ENCODE measurements around the gene C1QTNF12. TPM values are rescaled to one million over a fixed set of nuclear protein-coding genes. Genes with fewer than 3 reads are reported as not detected.
A peak's percentile ranks its signal among the peaks of the same experiment; 100 is the strongest.

Gene C1QTNF12
- total and polyA plus RNA-seq, 2 experiments from 2014 or later = 3.8 to 6.6 TPM

GRCh38 chr1:1247341-1247913 is 905 bp upstream of the C1QTNF12 start:
- Histone ChIP-seq H3K4me2 (peak overlapping the region; percentile 70), H3K79me2 (no peaks in the 10 kb centered on the region), H4K20me1 (ENCODE audit: insufficient read depth, poor library complexity, severe bottlenecking) (no peaks in the 10 kb centered on the region), H3K27me3 (peaks cover 24% of the 10 kb centered on the region), H3K36me3 (replicated peaks; ENCODE audit: insufficient read depth, low read depth) (no peaks in the 10 kb centered on the region), H3K4me3 (no peak overlapping the region), H3K9me2 (replicated peaks; ENCODE audit: insufficient read depth) (no peaks in the 10 kb centered on the region), H2AFZ (no peak overlapping the region), H3K9me3 (ENCODE audit: low read depth) (no peaks in the 10 kb centered on the region), H3K27ac (no peak overlapping the region), H3K4me1 (ENCODE audit: insufficient read depth) (peaks cover 3% of the 10 kb centered on the region)
- TF ChIP-seq EZH2phosphoT487 (IDR thresholded peaks at IDR 0.05; ENCODE audit: low read depth, severe bottlenecking, unreplicated experiment) (no peak), EZH2 (IDR thresholded peaks at IDR 0.05; ENCODE audit: borderline replicate concordance) (no peak), CTCF (IDR thresholded peaks at IDR 0.05; ENCODE audit: poor library complexity) (no peak)
- WGBS (ENCODE audit: low lambda C conversion rate, missing lambda C conversion rate) = 79% methylated on average over 25 of the region's 25 CpGs
- DNase-seq (ENCODE audit: low spot score) = no peak

- H2AFZ ChIP-seq = no peak overlapping the region
- peaks cover 24% of the 10 kb centered on the region for H3K27me3 ChIP-seq
- no peaks in the 10 kb centered on the region for H3K9me3 ChIP-seq (ENCODE audit: low read depth)
- 46% methylated on average over 42 of the region's 45 CpGs for WGBS (ENCODE audit: low lambda C conversion rate, missing lambda C conversion rate)
- no peak overlapping the region for H3K27ac ChIP-seq
- TF ChIP-seq EZH2phosphoT487 (IDR thresholded peaks at IDR 0.05; ENCODE audit: low read depth, severe bottlenecking, unreplicated experiment) = no peak
- TF ChIP-seq EZH2 (IDR thresholded peaks at IDR 0.05; ENCODE audit: borderline replicate concordance) = peak; percentile 6
- peaks cover 3% of the 10 kb centered on the region for H3K4me1 ChIP-seq (ENCODE audit: insufficient read depth)
- H3K4me3 ChIP-seq = no peak overlapping the region
- H3K4me2 ChIP-seq = peak overlapping the region; percentile 70
- H3K36me3 ChIP-seq (replicated peaks; ENCODE audit: insufficient read depth, low read depth) = no peaks in the 10 kb centered on the region
- H4K20me1 ChIP-seq (ENCODE audit: insufficient read depth, poor library complexity, severe bottlenecking) = no peaks in the 10 kb centered on the region
- H3K9me2 ChIP-seq (replicated peaks; ENCODE audit: insufficient read depth) = no peaks in the 10 kb centered on the region
- no peak for DNase-seq (ENCODE audit: low spot score)
- H3K79me2 ChIP-seq = no peaks in the 10 kb centered on the region
Measured at GRCh38 chr1:1245817-1246576, 525 bp downstream of the C1QTNF12 start.

GRCh38 chr1:1245178-1245816 is 1.2 kb downstream of the C1QTNF12 start:
- H3K4me1 ChIP-seq (ENCODE audit: insufficient read depth) = peaks cover 3% of the 10 kb centered on the region
- H4K20me1 ChIP-seq (ENCODE audit: insufficient read depth, poor library complexity, severe bottlenecking) = no peaks in the 10 kb centered on the region
- H3K27ac ChIP-seq = no peak overlapping the region
- no peak overlapping the region for H2AFZ ChIP-seq
- no peaks in the 10 kb centered on the region for H3K79me2 ChIP-seq
- DNase-seq (ENCODE audit: low spot score) = no peak
- H3K4me3 ChIP-seq = no peak overlapping the region
- no peaks in the 10 kb centered on the region for H3K9me2 ChIP-seq (replicated peaks; ENCODE audit: insufficient read depth)
- H3K36me3 ChIP-seq (replicated peaks; ENCODE audit: insufficient read depth, low read depth) = no peaks in the 10 kb centered on the region
- WGBS (ENCODE audit: low lambda C conversion rate, missing lambda C conversion rate) = 90% methylated on average over 14 of the region's 23 CpGs
- no peak overlapping the region for H3K4me2 ChIP-seq
- H3K27me3 ChIP-seq = peaks cover 24% of the 10 kb centered on the region
- H3K9me3 ChIP-seq (ENCODE audit: low read depth) = no peaks in the 10 kb centered on the region
- TF ChIP-seq EZH2 (IDR thresholded peaks at IDR 0.05; ENCODE audit: borderline replicate concordance) (no peak), CTCF (IDR thresholded peaks at IDR 0.05; ENCODE audit: poor library complexity) (no peak), EZH2phosphoT487 (IDR thresholded peaks at IDR 0.05; ENCODE audit: low read depth, severe bottlenecking, unreplicated experiment) (no peak)
